Kidney (tissue), 14 donors: ENCODE measurements around the gene BLOC1S3. TPM values are rescaled to one million over a fixed set of nuclear protein-coding genes. Genes with fewer than 3 reads are reported as not detected.

ENCODE experiments used
- DNase-seq, 5 donors: peaks; one replicate each; pipeline ENCODE4 v3.0.0-alpha.2; 2013 to 2020
- FAIRE-seq: peaks from 2 replicates; lab custom pipeline; 2012; peaks lifted over from hg19 to GRCh38; lab: Jason Lieb, UNC
- H3K27ac ChIP-seq, 2 donors: one replicate each; pipeline ENCODE4 v1.7.0; 2013; ENCODE audit warnings: low read depth in 2 of 2, low read length in 2 of 2, inconsistent platforms in 1 of 2
- H3K27me3 ChIP-seq: one replicate; pipeline ENCODE4 v1.7.1; 2013; ENCODE audit warnings: low read length, inconsistent platforms; ENCODE audit not compliant: control insufficient read depth, insufficient read depth
- H3K36me3 ChIP-seq, 3 donors: one replicate each; pipeline versions ENCODE4 v1.7.0 to v1.7.1; 2013; ENCODE audit warnings: low read length in 3 of 3, control low read depth in 1 of 3, inconsistent platforms in 1 of 3; ENCODE audit not compliant: insufficient read depth in 3 of 3, control insufficient read depth in 2 of 3
- H3K4me1 ChIP-seq, 3 donors: one replicate each; pipeline versions ENCODE4 v1.7.0 to v1.7.1; 2013; ENCODE audit warnings: low read length in 3 of 3, inconsistent platforms in 1 of 3, low read depth in 1 of 3; ENCODE audit not compliant: control insufficient read depth in 2 of 3, insufficient read depth in 2 of 3
- H3K4me3 ChIP-seq, 3 donors: one replicate each; pipeline versions ENCODE4 v1.7.0 to v1.8.1; 2013; ENCODE audit warnings: low read length in 3 of 3, control low read depth in 1 of 3, inconsistent platforms in 1 of 3
- H3K9ac ChIP-seq, 3 donors: one replicate each; pipeline versions ENCODE4 v1.7.0 to v1.7.1; 2013; ENCODE audit warnings: low read length in 3 of 3, control low read depth in 1 of 3, inconsistent platforms in 1 of 3
- H3K9me3 ChIP-seq, 3 donors: one replicate each; pipeline versions ENCODE4 v1.7.0 to v1.7.1; 2013; ENCODE audit warnings: low read length in 3 of 3, control low read depth in 1 of 3, inconsistent platforms in 1 of 3; ENCODE audit not compliant: control insufficient read depth in 2 of 3, insufficient read depth in 1 of 3
- intact Hi-C: fragments of 100-400 bp; cut with DNase I; formaldehyde crosslinking; loops from one replicate; pipeline ENCODE4 v1.11.1; 2022
- polyA plus RNA-seq: library from polyadenylated mRNA; stranded (reverse); fragments of 350-450 nt; fragmentation: Illumina TruSeq; extraction: RNeasy Lipid Tissue Mini Kit (QIAGEN cat#74804); gene quantifications from one replicate; pipeline ENCODE4 v1.2.3, GENCODE V29; 2014; ENCODE audit warnings: low read depth, low replicate concordance; ENCODE audit not compliant: insufficient read depth
- total RNA-seq: library from RNA; stranded (reverse); fragmentation: NEBNext Ultra II Directional; extraction: Animal tissue kit (Norgen Biotek cat#: 25700); gene quantifications from one replicate; pipeline ENCODE4 v1.2.1, GENCODE V29; 2021
- TF ChIP-seq, protein P1 (sequence below): IDR thresholded peaks from 3 replicates; pipeline ENCODE4 v1.5.1; 2012; ENCODE audit warnings: mild to moderate bottlenecking, moderate library complexity, borderline replicate concordance; ENCODE audit not compliant: insufficient read depth; ENCODE audit errors: extremely low read depth
- donor health status: control.
- donor health status: control.
- donor health status: control.
- donor health status: control.
- donor health status: control.
- donor health status: DM: yes; HTN: yes; CAD: no.
- donor health status: Normal renal cell carcinoma (clear cell type).

Gene BLOC1S3
- total and polyA plus RNA-seq, 2 donors from 2014 or later: 5.2 to 13.2 TPM

DNA sequence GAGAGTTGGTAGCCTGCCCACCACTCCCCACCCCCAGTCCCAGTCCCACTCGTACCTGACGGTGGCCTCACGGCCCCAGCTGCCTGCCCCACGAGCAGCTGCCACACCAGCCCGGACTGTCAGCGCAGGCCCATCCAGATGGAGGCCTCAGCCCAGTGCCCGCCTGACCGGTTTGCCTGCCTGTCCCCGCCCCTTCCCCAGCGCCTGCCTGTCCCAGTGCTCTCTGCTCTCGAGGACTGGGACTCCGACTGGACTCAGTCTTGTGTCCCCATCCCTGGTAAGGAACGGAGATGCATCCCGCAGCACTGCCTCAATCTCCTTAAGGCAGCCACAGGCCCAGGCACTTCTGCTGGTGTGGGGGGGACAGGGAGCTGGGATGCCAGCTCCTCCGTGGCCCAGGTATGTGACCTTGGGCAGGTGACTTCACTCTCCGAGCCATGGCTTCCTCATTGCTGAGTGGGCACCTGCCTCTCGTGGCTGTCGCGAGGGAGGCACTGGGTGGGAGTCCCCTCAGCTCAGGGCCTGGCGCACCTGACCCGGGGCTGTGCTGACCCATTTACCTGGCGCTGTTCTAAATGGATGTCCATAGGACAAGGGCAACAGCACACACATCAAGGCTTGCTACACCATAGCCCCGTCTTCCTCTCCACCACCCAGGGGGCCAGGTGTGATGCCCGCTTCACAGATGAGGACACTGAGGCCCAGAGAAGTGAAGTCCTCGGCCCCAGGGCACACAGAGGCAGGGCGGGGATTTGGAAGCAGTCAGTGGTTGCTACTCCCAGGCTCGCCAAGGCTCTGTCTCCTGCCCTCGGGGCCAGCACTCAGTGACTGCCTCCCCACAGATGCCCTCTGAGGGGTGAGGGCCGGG lies 17.5 kb upstream of the BLOC1S3 start, which contains the start of gene NKPD1:
Gene NKPD1 (minus strand): TSS at position 113 of the 868 bp plus-strand sequence. CDS start 832 bp downstream, outside the sequence.
- no peaks in the 10 kb centered on the region for H3K27me3 ChIP-seq
- H3K36me3 ChIP-seq: no peaks in the 10 kb centered on the region
- FAIRE-seq (no peak), DNase-seq (peak; percentile 37 to 83 (median 57))
- TF ChIP-seq, protein P1, sequence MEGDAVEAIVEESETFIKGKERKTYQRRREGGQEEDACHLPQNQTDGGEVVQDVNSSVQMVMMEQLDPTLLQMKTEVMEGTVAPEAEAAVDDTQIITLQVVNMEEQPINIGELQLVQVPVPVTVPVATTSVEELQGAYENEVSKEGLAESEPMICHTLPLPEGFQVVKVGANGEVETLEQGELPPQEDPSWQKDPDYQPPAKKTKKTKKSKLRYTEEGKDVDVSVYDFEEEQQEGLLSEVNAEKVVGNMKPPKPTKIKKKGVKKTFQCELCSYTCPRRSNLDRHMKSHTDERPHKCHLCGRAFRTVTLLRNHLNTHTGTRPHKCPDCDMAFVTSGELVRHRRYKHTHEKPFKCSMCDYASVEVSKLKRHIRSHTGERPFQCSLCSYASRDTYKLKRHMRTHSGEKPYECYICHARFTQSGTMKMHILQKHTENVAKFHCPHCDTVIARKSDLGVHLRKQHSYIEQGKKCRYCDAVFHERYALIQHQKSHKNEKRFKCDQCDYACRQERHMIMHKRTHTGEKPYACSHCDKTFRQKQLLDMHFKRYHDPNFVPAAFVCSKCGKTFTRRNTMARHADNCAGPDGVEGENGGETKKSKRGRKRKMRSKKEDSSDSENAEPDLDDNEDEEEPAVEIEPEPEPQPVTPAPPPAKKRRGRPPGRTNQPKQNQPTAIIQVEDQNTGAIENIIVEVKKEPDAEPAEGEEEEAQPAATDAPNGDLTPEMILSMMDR: no peak
- H3K4me3 ChIP-seq: no peak within 1 kb of the TSS
- intact Hi-C loops: no loop called here
- H3K9ac ChIP-seq: no peak within 1 kb of the TSS
- peaks cover 0 to 2% (median 0%) of the 10 kb centered on the region in 3 donors for H3K4me1 ChIP-seq
- H3K27ac ChIP-seq: no peak within 1 kb of the TSS
- H3K9me3 ChIP-seq: no peaks in the 10 kb centered on the region

DNA sequence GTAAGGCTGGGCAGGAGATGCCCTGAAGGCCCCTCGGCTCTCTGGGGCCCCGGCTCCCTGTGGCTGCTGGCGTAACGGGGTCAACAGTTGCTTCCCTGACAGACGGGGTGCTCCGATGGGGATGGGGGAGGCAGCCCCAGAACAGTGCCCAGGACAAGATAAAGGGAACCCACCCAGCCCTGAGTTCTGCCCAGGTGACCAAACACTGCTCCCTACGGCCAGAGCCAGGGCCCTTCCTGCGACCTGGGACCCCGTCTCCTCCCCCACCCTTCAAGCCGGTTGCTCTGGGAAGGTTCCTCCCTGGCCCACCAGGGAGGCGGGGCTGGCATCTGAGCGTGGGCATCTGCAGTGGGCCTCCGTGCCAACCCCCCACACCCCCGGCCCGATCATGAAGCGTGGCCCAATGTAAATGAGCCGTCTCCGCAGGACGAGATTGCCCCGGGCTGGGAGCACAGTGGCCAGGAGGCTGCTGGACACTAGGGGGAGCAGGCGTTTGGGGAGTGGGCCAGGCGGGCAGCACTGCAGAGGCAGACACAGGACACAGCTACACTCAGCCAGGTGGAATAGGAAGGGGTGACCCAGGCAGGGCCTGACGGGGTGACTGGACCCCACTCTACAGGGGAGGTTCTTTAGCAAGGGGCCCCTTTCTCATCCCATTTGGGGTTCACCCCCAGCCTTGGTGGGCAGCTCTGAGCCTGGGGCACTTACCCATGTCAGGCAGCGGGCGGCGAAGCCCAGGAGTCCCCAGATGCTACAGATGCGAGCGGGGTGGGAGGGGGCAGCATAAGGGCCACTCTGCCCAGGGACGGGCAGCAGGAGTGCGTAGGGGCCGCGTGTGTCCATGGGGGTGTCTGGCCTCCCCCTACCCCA lies 16.6 kb upstream of the BLOC1S3 start:
- H3K9me3 ChIP-seq: no peaks in the 10 kb centered on the region
- TF ChIP-seq, protein P1: peak; percentile 35
- no peak overlapping the region for H3K27ac ChIP-seq
- DNase-seq (peak; percentile 72 to 84 (median 77)), FAIRE-seq (no peak)
- intact Hi-C loops: no loop called here
- H3K27me3 ChIP-seq: no peaks in the 10 kb centered on the region
- H3K4me3 ChIP-seq: no peak overlapping the region
- peaks cover 0 to 2% (median 0%) of the 10 kb centered on the region in 3 donors for H3K4me1 ChIP-seq
- no peaks in the 10 kb centered on the region for H3K36me3 ChIP-seq
- no peak overlapping the region for H3K9ac ChIP-seq

DNA sequence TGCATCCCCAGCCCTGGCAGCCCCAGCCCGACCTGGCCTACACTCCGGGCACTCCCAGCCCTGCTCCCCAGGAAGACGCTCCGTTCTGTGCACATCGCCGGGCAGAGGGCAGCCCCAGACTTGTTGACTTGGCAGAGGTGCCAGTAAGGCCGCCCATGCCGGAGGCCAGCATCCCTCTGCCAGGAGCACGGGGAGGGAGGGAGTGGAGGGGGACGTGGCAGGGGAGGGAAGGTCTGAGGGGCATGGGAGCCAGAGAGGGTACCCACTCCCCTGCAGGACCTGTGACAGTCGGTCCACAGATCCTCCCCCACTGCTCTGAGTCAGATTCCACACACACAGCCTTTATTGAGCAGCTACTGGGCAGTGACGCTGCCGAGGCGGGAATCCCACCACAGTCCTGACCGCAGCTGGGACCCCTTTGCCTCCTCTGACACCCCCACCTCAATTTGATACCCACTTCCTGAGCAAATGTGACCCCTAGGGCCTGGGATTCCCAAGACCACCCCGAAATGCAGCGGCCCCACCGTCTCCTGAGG lies 15.9 kb upstream of the BLOC1S3 start:
- peaks cover 0 to 2% (median 0%) of the 10 kb centered on the region in 3 donors for H3K4me1 ChIP-seq
- FAIRE-seq: no peak
- intact Hi-C loops: no loop called here
- H3K36me3 ChIP-seq: no peaks in the 10 kb centered on the region
- H3K27ac ChIP-seq: no peak overlapping the region
- peak in 1 of 5 donors; percentile 53 for DNase-seq
- H3K27me3 ChIP-seq: no peaks in the 10 kb centered on the region
- no peak overlapping the region for H3K4me3 ChIP-seq
- no peaks in the 10 kb centered on the region for H3K9me3 ChIP-seq
- H3K9ac ChIP-seq: no peak overlapping the region
- TF ChIP-seq, protein P1: no peak
